Measurements from ENCODE around the gene CCNL1.

Gene CCNL1

DNA sequence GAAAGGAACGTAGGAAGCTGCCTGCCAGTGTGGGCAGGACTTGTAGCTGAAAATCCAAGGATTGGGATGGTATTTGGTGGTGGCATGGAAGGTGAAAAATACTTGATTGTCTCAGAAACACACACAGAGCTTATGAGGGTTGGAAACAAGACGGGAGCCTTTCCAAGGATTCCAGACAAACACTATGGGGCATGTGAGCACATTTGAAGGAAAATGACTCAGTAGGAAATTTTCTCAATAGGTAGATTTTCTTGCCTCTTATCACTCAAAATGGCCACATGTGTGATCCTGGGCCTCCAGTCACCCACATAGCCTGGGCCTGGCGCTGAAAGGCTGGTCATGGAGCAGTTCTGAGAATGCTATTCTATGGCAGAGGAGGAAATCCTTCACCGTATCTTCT, 47.4 kb downstream of the CCNL1 start:
- no peak overlapping the region for H2AFZ ChIP-seq (ENCODE audit: low read depth)
- H3K79me2 ChIP-seq (ENCODE audit: insufficient read depth, low read depth), result no peaks in the 10 kb centered on the region
- no peaks in the 10 kb centered on the region for H4K20me1 ChIP-seq (ENCODE audit: insufficient read depth)
- no peak overlapping the region for H3K4me3 ChIP-seq (IDR thresholded peaks at IDR 0.05; ENCODE audit: insufficient read depth, low read depth, low read length)
- TF ChIP-seq CTCF (conservative IDR thresholded peaks at IDR 0.05; ENCODE audit: low read depth, low read length), result no peak
- no peaks in the 10 kb centered on the region for H3K27me3 ChIP-seq (ENCODE audit: insufficient read depth, low read depth)
- no peak overlapping the region for H3K4me2 ChIP-seq
- no peak overlapping the region for H3K9ac ChIP-seq
- no peak overlapping the region for H3K27ac ChIP-seq
- H3K36me3 ChIP-seq (ENCODE audit: insufficient read depth), result no peaks in the 10 kb centered on the region
- H3K4me1 ChIP-seq (ENCODE audit: low read depth, poor library complexity, severe bottlenecking), result peaks cover 50% of the 10 kb centered on the region

GRCh38 chr3:157111518-157111917, 48.4 kb downstream of the CCNL1 start:
- Histone ChIP-seq H3K79me2 (ENCODE audit: insufficient read depth, low read depth) (no peaks in the 10 kb centered on the region), H3K4me1 (ENCODE audit: low read depth, poor library complexity, severe bottlenecking) (peaks cover 60% of the 10 kb centered on the region), H3K27me3 (ENCODE audit: insufficient read depth, low read depth) (no peaks in the 10 kb centered on the region), H3K4me3 (IDR thresholded peaks at IDR 0.05; ENCODE audit: insufficient read depth, low read depth, low read length) (no peak overlapping the region), H2AFZ (ENCODE audit: low read depth) (peak overlapping the region; percentile 25; the same call in 1 of the 2 replicates), H4K20me1 (ENCODE audit: insufficient read depth) (no peaks in the 10 kb centered on the region), H3K27ac (peak overlapping the region; percentile 6; the same call in 1 of the 2 replicates), H3K36me3 (ENCODE audit: insufficient read depth) (no peaks in the 10 kb centered on the region), H3K9ac (no peak overlapping the region), H3K4me2 (peak overlapping the region; percentile 48)
- TF ChIP-seq CTCF (conservative IDR thresholded peaks at IDR 0.05; ENCODE audit: low read depth, low read length), result no peak

DNA sequence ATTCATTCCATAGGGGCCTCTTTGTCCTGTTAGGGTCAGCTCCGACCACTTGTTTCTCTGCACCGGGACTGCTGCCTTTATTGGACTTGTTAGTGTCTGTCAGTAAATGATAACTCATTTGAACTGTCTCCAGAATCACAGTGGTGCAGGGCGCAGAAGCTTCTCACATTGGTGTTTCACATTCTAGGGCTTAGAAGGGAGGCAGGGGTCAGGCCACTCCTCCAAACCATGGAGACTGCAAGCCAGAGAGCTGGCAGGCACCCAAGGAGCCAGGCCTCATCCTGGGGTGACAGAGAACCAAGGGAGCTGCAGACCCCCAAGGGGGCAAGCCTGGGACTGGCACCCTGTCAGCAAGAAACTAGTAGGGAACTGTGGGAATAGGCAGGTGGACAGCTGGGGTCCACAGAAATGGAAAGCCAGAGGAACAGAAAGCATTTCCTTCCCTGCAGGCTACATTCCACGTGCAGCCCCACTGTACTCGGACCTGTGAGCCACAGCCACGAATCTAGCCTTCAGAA, 49.1 kb downstream of the CCNL1 start:
- H2AFZ ChIP-seq (ENCODE audit: low read depth), result peak overlapping the region; percentile 27; the same call in 1 of the 2 replicates
- peaks cover 67% of the 10 kb centered on the region for H3K4me1 ChIP-seq (ENCODE audit: low read depth, poor library complexity, severe bottlenecking)
- TF ChIP-seq CTCF (conservative IDR thresholded peaks at IDR 0.05; ENCODE audit: low read depth, low read length), result no peak
- no peaks in the 10 kb centered on the region for H3K36me3 ChIP-seq (ENCODE audit: insufficient read depth)
- no peaks in the 10 kb centered on the region for H3K79me2 ChIP-seq (ENCODE audit: insufficient read depth, low read depth)
- peak overlapping the region; percentile 6; the same call in 1 of the 2 replicates for H3K27ac ChIP-seq
- no peak overlapping the region for H3K9ac ChIP-seq
- H3K27me3 ChIP-seq (ENCODE audit: insufficient read depth, low read depth), result no peaks in the 10 kb centered on the region
- no peaks in the 10 kb centered on the region for H4K20me1 ChIP-seq (ENCODE audit: insufficient read depth)
- H3K4me3 ChIP-seq (IDR thresholded peaks at IDR 0.05; ENCODE audit: insufficient read depth, low read depth, low read length), result no peak overlapping the region
- peak overlapping the region; percentile 48; the same call in 1 of the 2 replicates for H3K4me2 ChIP-seq

DNA sequence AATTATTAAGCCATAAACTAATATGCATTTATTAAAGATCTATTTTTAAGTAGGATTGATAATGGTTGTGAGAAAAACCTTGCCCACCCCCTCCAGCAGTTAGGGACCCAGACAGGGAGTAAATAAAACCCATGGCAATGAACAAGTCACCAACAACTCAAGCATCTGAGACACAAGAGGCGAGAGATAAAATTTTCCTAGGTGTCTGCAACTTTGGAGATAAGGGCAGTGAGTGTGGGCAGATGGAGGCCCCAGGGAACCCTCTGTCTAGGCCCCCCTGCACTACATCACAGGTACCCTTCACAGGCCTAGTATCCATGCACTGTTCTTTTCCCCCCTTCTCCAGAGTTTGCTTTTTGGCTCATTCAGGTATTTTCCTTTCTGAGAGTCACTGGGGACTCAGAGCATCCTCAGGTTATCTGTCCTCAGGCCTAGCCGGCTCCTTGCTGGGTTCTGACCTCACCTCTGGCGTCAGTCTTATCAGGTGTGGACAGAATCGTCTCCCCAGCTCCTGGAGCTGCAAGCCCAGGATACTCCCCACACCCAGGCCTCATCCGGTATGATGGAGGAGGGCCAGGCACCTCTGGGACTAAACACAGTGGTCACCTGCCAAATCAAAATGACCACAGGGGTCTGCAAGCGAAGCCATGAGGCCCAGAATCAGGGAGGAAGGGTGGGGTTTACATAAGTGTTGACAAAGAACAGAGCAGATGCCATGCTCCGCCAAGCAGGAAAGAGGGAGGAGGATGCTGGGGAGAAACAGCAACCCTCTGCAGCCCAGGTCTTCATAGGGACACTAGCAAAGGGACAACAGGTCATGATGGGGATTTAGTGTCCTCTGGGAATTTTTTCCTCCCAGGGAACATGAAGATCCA, 50.4 kb downstream of the CCNL1 start:
- no peak overlapping the region for H3K27ac ChIP-seq
- H3K27me3 ChIP-seq (ENCODE audit: insufficient read depth, low read depth), result no peaks in the 10 kb centered on the region
- no peak overlapping the region for H2AFZ ChIP-seq (ENCODE audit: low read depth)
- H4K20me1 ChIP-seq (ENCODE audit: insufficient read depth), result no peaks in the 10 kb centered on the region
- H3K4me3 ChIP-seq (IDR thresholded peaks at IDR 0.05; ENCODE audit: insufficient read depth, low read depth, low read length), result no peak overlapping the region
- H3K9ac ChIP-seq, result no peak overlapping the region
- no peaks in the 10 kb centered on the region for H3K36me3 ChIP-seq (ENCODE audit: insufficient read depth)
- peaks cover 81% of the 10 kb centered on the region for H3K4me1 ChIP-seq (ENCODE audit: low read depth, poor library complexity, severe bottlenecking)
- H3K4me2 ChIP-seq, result no peak overlapping the region; the same call in 1 of the 2 replicates
- no peaks in the 10 kb centered on the region for H3K79me2 ChIP-seq (ENCODE audit: insufficient read depth, low read depth)
- TF ChIP-seq CTCF (conservative IDR thresholded peaks at IDR 0.05; ENCODE audit: low read depth, low read length), result no peak

All from KMS-11 (cell line).